HFFc6 (cell line): ENCODE data around the gene SMO. TPM values are rescaled to one million over a fixed set of nuclear protein-coding genes. Genes with fewer than 3 reads are reported as not detected.
"Not testable (repeated sequence)": the region's sequence is repeated elsewhere in the genome, so short reads cannot be mapped to it uniquely, and the experiment has no call there.

Experiments
- DNase-seq: peaks from one replicate; pipeline ENCODE4 v3.0.0-alpha.2; 2018
- H3K27ac Mint-ChIP-seq: 2 replicates; pipeline ENCODE4 v1.8.0; 2020; ENCODE audit warnings: mild to moderate bottlenecking, mixed read lengths
- H3K27me3 Mint-ChIP-seq: 2 replicates; pipeline ENCODE4 v1.8.0; 2021; ENCODE audit warnings: mild to moderate bottlenecking, moderate library complexity, mixed read lengths; ENCODE audit not compliant: insufficient read depth
- H3K36me3 Mint-ChIP-seq: 2 replicates; pipeline ENCODE4 v1.8.0; 2021; ENCODE audit warnings: low read depth, mixed read lengths
- H3K4me1 Mint-ChIP-seq: 2 replicates; pipeline ENCODE4 v1.8.0; 2020; ENCODE audit warnings: low read depth, mixed read lengths
- H3K4me3 Mint-ChIP-seq: 2 replicates; pipeline ENCODE4 v1.8.0; 2020; ENCODE audit warnings: mild to moderate bottlenecking, moderate library complexity, mixed read lengths
- H3K9me3 Mint-ChIP-seq: 2 replicates; pipeline ENCODE4 v1.8.0; 2020; ENCODE audit warnings: mild to moderate bottlenecking, mixed read lengths
- total RNA-seq, 6 experiments: library from RNA; stranded (reverse); fragmentation: NEBNext Ultra II Directional; extraction: Animal tissue kit (Norgen Biotek cat#: 25700); gene quantifications; 2 replicates in 1 of 6; 3 replicates in 5 of 6; pipeline ENCODE4 v1.2.3, GENCODE V29; 2021
- TF ChIP-seq, protein P1 (sequence below): fragments of 200-600 bp; sonication (generic); IDR thresholded peaks from 2 replicates; pipeline ENCODE4 v1.5.0; 2021; ENCODE audit warnings: antibody characterized with exemption, mild to moderate bottlenecking

Gene SMO
- total RNA-seq, 6 experiments from 2014 or later = 0.09 to 0.57 (median 0.17) TPM

- Mint-ChIP-seq H3K4me3 (no peak overlapping the region), H3K9me3 (no peaks in the 10 kb centered on the region; the same call in 1 of the 2 replicates), H3K36me3 (peaks cover 6% of the 10 kb centered on the region; the same call in 1 of the 2 replicates), H3K4me1 (peaks cover 12% of the 10 kb centered on the region), H3K27ac (no peak overlapping the region), H3K27me3 (no peaks in the 10 kb centered on the region)
- DNase-seq = no peak
- TF ChIP-seq, protein P1, sequence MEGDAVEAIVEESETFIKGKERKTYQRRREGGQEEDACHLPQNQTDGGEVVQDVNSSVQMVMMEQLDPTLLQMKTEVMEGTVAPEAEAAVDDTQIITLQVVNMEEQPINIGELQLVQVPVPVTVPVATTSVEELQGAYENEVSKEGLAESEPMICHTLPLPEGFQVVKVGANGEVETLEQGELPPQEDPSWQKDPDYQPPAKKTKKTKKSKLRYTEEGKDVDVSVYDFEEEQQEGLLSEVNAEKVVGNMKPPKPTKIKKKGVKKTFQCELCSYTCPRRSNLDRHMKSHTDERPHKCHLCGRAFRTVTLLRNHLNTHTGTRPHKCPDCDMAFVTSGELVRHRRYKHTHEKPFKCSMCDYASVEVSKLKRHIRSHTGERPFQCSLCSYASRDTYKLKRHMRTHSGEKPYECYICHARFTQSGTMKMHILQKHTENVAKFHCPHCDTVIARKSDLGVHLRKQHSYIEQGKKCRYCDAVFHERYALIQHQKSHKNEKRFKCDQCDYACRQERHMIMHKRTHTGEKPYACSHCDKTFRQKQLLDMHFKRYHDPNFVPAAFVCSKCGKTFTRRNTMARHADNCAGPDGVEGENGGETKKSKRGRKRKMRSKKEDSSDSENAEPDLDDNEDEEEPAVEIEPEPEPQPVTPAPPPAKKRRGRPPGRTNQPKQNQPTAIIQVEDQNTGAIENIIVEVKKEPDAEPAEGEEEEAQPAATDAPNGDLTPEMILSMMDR = no peak
These were observed 57.1 kb downstream of the SMO start for GRCh38 chr7:129245533-129245932.

DNA sequence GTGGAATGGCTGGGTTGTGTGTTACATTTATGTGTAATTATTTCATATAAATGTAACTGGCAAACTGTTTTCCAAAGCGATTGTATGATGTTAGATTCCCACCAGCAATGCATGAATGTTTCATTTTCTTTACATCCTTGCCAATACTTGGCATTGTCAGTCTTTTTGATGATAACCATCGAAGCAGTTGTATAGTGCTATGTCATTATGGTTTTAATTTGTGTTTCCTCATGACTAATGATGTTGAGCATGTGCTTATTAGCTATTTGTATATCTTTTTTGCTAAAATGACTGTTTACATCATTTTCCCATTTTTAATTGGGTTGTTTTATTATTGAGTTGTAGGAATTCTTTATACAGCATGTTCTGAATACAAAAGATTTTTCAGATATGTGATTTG is 58.7 kb downstream of the SMO start:
- no peak for DNase-seq
- no peaks in the 10 kb centered on the region; the same call in 1 of the 2 replicates for H3K9me3 Mint-ChIP-seq
- H3K36me3 Mint-ChIP-seq = peaks cover 6% of the 10 kb centered on the region; the same call in 1 of the 2 replicates
- H3K4me3 Mint-ChIP-seq = no peak overlapping the region
- no peaks in the 10 kb centered on the region for H3K27me3 Mint-ChIP-seq
- TF ChIP-seq, protein P1 = no peak
- H3K4me1 Mint-ChIP-seq = peaks cover 8% of the 10 kb centered on the region; the same call in 1 of the 2 replicates
- no peak overlapping the region for H3K27ac Mint-ChIP-seq

- H3K9me3 Mint-ChIP-seq = no peaks in the 10 kb centered on the region
- H3K27ac Mint-ChIP-seq = no peak overlapping the region
- H3K36me3 Mint-ChIP-seq = no peaks in the 10 kb centered on the region
- TF ChIP-seq, protein P1 = no peak
- H3K27me3 Mint-ChIP-seq = peaks cover 2% of the 10 kb centered on the region; the same call in 1 of the 2 replicates
- H3K4me3 Mint-ChIP-seq = no peak overlapping the region
- DNase-seq = no peak
- peaks cover 5% of the 10 kb centered on the region; the same call in 1 of the 2 replicates for H3K4me1 Mint-ChIP-seq
These were observed 63.7 kb downstream of the SMO start for GRCh38 chr7:129252128-129252527.

DNA sequence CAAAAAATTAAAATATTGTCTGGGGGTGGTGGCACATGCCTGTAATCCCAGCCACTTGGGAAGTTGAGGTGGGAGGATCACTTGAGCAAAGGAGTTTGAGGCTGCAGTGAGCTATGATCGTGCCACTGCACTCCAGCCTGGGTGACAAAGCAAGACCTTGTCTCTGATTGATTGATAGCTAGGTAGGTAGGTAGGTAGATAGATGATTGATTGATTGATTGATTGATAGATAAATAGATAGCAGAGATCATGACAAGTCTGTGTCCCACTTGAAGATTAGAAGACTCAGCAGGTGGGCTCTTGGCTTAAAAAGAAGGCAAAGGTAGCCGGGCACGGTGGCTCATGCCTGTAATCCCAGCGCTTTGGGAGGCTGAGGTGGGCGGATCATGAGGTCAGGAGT is 64.2 kb downstream of the SMO start:
- H3K4me1 Mint-ChIP-seq, DNase-seq, H3K27me3 Mint-ChIP-seq, H3K4me3 Mint-ChIP-seq, H3K36me3 Mint-ChIP-seq, H3K9me3 Mint-ChIP-seq, H3K27ac Mint-ChIP-seq: not testable (repeated sequence)

GRCh38 chr7:129255800-129256199 is 67.4 kb downstream of the SMO start:
- DNase-seq = no peak
- H3K27me3 Mint-ChIP-seq = peaks cover 2% of the 10 kb centered on the region; the same call in 1 of the 2 replicates
- H3K27ac Mint-ChIP-seq = no peak overlapping the region
- peaks cover 20% of the 10 kb centered on the region for H3K4me1 Mint-ChIP-seq
- H3K36me3 Mint-ChIP-seq = no peaks in the 10 kb centered on the region
- no peak overlapping the region for H3K4me3 Mint-ChIP-seq
- no peaks in the 10 kb centered on the region for H3K9me3 Mint-ChIP-seq
- TF ChIP-seq, protein P1 = no peak

DNA sequence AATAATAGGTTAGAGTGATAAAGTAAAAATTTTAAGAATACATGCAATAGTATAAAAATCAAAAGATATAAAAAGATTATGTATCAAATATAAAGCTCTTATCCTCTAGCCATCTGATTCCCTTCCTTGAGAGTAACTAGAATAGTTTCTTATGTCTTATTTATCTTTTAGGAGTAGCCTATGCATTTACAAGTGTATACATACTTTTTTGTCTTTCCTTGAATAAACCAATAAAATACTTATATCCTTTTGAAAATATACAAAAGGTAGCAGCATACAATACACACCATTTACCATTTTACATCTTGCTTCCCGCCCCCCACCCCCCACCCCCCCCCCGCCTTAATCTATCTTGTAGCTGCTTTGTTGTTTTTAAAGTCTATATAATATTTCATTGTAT is 67.8 kb downstream of the SMO start:
- no peak overlapping the region for H3K27ac Mint-ChIP-seq
- no peak overlapping the region for H3K4me3 Mint-ChIP-seq
- H3K36me3 Mint-ChIP-seq = no peaks in the 10 kb centered on the region
- H3K27me3 Mint-ChIP-seq = peaks cover 2% of the 10 kb centered on the region; the same call in 1 of the 2 replicates
- no peaks in the 10 kb centered on the region for H3K9me3 Mint-ChIP-seq
- DNase-seq = no peak
- TF ChIP-seq, protein P1 = no peak
- peaks cover 20% of the 10 kb centered on the region for H3K4me1 Mint-ChIP-seq
